ENCODE measurements around the gene DUSP8.

Gene DUSP8

DNA sequence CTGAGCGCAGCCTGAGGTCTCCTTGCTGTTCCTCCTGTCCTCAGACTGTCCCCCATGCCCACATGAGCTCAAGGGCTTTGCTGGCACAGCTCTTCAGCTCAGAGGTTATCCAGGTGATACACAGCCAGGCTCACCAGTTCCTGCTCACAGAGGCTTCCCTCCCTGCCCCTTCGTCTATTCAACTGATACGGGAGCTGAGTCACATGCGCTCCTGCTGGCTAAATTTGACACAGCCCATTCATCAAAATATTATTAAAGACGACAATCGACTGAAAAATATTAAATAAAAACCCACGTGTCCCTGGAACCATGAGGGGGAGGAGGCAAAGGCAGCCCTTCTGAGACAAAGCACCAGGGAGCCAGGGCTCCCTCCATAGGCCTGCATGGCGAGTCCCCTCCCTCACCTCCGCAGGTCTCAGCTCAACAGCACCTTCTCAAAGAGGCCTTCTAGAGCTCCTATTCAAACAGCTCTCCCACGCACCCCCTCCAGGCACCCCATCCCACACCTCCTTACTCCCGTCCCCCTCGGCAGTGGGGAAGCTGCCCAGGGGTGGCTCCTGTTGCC, 40.5 kb downstream of the DUSP8 start:
- DNase-seq, result no peak

GRCh38 chr11:1530686-1531448, 41.2 kb downstream of the DUSP8 start:
- no peak for DNase-seq

DNA sequence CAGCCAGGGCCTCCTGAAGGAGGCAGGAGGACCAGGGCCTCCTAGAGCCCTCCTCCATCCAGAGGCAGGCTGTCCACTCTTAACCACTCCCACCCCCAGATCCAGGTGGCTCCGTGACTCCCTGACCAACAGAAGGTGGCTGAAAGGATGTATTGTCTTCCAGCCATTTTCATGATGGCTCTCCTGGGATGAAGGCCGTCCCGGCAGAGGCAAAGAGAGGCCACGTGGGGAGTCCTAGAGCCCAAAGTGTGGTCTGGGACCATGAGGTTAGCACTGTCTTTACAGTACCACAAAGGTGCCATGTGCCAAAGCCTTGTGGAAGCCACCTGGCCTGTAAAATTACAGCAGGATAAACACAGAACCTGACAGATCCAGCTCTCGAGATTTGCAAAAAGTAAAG, 42.3 kb downstream of the DUSP8 start:
- DNase-seq, result no peak

DNA sequence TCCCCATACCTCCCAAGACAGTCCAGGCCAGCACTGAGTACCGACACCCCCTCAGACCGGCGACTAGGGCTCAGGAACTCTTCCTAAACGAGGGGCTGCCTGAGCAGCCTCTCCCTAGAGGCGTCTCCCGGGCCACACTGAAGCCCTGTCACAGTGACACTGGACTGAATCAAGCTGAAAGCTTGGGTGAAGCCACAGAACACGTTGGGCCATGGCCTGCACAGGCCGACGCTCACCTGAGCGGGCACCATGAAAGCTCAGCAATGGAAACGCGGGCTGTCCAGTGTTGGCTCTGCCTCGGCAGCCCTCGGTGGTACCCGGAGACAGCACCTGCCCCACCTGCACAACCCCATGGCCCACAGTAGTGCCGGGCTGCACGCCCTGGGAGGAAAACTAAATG, 42.8 kb downstream of the DUSP8 start:
- DNase-seq, result no peak

DNA sequence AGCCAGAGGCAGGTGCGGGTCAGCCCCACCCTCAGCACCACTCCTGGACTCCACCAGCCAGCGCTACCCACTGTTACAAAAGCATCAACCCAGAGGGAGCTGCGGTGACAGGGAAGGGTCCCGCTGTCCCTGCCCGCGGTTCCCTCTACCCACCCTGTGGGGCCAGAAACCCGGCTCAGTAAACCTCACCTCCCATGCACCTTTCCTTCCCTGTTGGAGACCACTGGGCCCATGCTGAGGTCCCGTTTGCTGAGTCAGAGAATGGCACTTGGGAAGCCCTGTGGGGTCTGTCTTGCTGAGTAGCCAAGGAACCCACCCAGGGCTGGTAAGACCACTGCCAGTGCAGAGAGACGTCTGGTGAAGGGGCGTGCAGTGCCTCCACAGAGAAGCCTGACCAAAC, 43.4 kb downstream of the DUSP8 start:
- DNase-seq, result no peak

DNA sequence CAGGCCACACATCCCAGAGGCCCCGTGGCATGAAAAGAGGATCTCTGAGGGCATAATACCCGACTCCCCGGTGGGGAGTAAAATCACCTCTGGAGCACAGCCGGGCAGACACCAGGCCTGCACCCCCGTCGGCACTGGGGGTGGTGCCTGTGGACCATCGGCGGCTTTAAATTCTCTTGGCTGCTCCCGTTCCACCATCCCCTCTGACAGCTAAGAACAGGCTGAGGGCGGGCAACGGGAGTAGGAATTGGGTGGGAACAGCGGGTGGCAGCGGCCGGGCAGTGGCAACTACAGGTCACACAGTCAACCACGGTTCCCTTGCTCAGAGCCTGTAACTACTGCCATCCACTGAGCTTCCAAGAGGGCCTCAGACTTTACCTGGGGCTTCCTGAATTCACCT, 45.3 kb downstream of the DUSP8 start:
- no peak for DNase-seq

GRCh38 chr11:1523779-1524178, 48.3 kb downstream of the DUSP8 start:
- DNase-seq, result no peak

GRCh38 chr11:1523077-1523476, 49.0 kb downstream of the DUSP8 start:
- no peak for DNase-seq

DNA sequence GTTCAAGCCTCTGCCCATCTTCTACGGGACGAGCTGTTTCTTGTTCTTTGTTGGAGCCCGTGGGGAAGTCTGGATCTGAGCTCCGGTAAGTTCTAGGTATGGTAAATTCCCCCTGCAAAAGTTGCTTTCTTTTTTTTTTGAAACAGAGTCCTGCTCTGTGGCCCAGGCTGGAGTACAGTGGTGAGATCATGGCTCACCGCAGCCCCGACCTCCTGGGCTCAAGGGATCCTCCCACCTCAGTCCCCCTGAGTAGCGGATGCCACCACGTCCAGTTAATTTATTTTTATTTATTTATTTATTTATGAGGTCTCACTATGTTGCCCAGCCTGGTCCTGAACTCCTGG, 50.0 kb downstream of the DUSP8 start:
- DNase-seq, result no peak

GRCh38 chr11:1521382-1522080, 50.5 kb downstream of the DUSP8 start:
- DNase-seq, result no peak

DNA sequence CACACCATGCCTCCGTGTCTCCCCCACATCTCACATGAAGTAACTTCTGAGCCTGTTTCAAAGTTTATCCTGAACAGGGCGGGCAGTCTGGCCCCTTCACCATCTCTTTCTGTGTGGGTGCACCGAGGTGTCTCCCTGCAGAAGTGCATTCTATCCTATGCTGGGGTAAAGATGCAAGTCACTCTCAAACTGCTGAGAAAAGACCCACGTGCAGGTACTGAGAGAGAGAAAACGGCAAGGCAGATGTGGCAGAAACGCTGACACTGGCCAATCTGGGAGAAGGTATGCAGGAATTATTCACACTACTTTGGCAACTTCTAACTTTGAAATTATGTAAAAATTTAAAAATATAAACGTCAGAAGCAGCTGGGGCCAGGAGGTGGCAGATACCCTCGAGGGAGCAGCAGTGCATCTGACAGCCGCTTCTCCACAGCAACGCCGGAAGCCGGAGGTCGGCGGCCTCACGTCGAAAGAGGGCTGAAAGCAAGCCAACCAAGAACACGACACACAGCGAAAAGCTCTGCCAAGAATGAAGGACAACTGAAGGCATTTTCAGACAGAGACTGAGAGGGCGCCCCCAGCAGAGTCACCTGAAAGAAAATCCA, 51.3 kb downstream of the DUSP8 start:
- DNase-seq, result no peak

DNA sequence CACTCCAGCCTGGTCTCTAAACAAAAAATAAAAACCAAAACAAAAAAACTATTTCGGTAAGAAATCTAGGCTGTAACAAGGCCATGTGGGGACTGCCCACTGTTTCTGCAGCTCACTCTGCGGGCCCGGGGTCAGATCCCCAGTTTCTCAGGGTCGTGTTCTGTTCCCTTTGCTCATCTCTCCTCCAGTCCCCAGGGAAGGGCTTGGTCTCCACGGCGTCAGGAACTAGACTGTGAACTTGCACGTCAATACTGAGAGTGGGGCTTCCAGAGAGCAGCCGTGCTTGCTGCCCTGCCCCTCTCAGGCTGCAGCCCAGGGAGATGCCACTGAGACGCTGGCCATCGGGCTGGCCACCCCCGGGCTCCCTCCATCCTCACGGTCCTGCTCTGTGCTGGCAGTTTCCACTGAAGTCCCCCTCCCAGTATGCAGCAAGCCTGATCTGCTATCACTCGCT, 51.8 kb downstream of the DUSP8 start:
- DNase-seq, result no peak

DNA sequence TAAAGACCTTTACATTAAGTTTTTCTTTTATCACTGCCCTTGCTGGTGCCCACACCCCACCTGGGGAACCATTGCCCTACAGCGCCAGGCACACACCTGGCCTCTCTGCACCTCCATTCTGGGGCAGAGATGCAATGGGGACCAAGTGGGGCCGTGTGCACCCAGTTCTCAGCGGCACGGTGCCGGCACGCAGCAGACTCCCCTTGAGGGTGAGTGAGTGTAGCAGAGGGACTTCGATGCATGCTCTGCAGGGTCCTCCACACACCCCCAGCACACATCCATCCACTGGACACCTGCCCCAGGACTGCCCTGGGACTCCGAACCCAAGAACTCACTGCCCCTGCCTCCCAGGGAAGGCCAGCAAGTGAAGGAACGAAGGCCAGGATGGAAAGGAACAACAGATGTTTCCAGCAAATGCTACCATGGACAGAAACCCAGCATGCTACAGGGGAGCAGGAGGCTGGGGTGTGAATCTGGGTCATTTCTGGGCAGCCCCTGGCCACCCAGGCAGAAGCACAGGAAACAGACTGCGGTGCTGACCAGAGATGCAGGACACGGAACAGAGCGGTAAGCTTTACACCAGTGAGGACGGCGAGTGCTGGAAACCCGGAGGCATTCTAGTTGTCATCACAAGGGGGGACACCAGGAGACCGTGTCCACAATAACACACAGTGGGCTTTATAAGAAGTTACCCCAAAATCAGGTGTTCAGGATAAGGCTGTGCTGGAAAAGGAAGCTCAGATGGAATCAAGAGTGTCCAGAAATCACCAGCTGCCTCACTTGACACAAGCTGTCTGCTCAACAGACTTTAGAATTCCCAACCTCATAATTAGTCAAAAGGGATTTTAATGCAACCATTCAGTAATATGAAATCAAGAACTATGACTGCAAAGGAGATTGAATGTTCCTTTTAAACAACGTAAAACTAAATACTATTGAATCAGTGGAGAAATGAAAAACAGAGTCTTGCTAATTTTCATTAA, 52.8 kb downstream of the DUSP8 start:
- no peak for DNase-seq

DNA sequence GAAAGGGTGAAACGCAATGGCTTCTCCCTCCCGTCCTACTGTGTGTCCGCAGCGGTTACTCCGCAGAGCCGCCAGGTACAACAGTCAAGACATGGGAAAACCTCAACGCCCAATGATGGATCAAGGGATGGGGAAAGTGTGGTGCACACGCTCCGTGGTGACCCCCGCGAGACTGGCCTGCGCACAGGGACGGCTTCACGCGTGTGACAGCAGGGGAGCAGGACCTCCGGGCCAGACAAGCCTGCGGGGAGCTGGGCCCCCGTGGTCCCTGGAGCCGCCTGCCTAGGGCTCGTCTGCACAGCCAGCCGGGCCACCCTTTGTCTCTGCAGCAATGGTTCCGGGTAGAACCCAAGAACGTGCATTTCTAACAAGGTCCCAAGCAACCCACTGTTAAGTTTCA, 53.8 kb downstream of the DUSP8 start:
- DNase-seq, result no peak

DNA sequence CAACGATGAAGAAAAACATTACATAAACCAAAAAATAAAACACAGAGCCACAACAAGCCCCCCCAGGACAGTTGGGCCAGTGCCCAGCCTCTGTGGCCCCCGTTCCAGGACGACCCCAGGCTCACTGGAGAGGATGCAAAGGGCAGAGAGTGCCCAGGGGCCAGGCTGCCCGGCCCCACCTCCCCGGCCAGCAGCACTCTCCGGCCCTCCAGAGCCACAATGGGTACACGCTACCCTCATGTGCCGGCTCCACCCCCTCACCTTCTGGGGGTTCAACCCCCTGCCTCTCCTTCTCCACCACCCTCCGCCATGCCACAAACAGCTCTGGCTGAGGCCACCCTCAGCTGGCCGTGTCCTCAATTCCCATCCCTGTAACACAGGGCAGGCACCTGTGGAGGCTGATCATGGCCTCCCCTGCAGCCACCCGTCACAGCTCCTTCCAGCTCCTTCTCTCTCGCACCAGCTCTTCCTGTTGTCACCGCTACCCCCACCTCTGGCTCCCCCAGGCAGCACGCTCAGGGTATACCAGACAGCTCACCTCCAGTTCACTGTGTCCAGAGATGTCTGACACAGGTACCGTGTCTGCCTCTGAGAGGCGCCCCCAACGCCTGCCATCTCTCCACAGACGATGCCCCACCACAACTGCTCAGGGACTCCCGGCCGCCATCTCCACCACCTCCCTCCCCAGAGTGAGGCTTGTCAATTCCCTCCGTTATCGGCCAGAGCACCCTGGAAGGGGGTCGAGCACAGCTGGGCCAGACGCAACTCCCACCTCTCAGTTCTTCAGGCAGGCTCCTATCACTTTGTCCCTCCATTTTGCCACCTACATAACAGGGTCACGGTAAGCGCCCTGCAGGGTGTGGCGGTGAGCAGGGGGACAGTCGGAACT, 54.7 kb downstream of the DUSP8 start:
- DNase-seq, result no peak

DNA sequence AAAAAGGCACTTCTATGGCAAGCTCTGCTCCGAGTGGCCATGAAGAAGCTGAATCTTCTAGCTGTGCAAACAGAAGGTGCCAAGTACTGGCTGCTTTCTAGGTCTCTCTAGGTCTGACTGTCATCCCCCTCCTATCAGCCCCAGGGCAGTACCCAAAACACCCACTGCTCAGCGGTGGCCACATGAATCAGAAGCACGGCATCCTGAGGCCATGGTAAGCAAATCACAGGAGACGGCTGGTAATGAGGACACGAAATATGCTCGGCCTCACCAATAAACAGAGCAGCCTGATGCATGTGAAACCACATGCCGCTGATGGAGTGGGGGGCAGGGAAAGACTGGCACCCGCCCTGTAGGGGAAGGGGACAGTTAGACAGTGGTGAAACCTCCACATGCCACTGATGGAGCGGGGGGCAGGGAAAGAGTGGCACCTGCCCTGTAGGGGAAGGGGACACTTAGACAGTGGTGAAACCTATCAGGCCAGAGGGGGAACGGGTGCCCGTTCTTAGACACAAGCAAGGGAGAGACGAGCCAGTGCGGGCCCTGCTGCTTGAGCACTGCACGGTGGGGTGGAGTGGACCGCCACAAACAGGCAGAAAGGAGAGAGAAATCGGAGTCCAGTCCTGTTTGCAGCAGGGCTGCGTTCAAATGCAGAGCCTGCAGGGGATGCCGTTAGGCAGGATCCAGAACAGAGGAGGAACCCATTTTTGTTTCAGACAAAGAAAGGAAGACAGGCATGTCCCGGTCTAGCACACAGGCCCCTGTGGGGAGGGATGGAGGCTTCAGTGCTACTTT, 55.6 kb downstream of the DUSP8 start:
- DNase-seq, result no peak

GRCh38 chr11:1515082-1516060, 56.7 kb downstream of the DUSP8 start:
- DNase-seq, result peak; percentile 65

GRCh38 chr11:1514336-1515061, 57.6 kb downstream of the DUSP8 start:
- DNase-seq, result no peak

Data from NCI-H82 (cell line).